CD4-positive, alpha-beta T cell treated with Interleukin-17A for 1 hour (primary cell): Measurements from ENCODE around the gene GFRA3.
"Not testable (repeated sequence)": the region's sequence is repeated elsewhere in the genome, so short reads cannot be mapped to it uniquely, and the experiment has no call there.

Experiments used
- DNase-seq: peaks from one replicate; pipeline ENCODE4 v3.0.0-alpha.2; 2020

Gene GFRA3

GRCh38 chr5:138274189-138274853, at the start of gene GFRA3:
GFRA3 (minus strand) TSS chr5:138274621; CDS start chr5:138274424, 197 bp downstream.
- DNase-seq = no peak

- DNase-seq = not testable (repeated sequence)
These were observed 43.8 kb upstream of the GFRA3 start for GRCh38 chr5:138318211-138318610.

- no peak for DNase-seq
These were observed 41.9 kb upstream of the GFRA3 start for GRCh38 chr5:138316355-138316754.

GRCh38 chr5:138315751-138316278, 41.4 kb upstream of the GFRA3 start:
- DNase-seq = no peak

- no peak for DNase-seq
These were observed 31.4 kb upstream of the GFRA3 start for GRCh38 chr5:138305797-138306196.

GRCh38 chr5:138303372-138303771, 29.0 kb upstream of the GFRA3 start:
- no peak for DNase-seq

- DNase-seq = no peak
These were observed 14.9 kb upstream of the GFRA3 start for GRCh38 chr5:138289296-138289695.

- DNase-seq = no peak
These were observed 12.8 kb upstream of the GFRA3 start for GRCh38 chr5:138287246-138287645.

GRCh38 chr5:138282920-138283742, 8.7 kb upstream of the GFRA3 start:
- DNase-seq = peak; percentile 17

GRCh38 chr5:138280915-138281314, 6.5 kb upstream of the GFRA3 start:
- no peak for DNase-seq

GRCh38 chr5:138276402-138277054, 2.1 kb upstream of the GFRA3 start:
- DNase-seq = no peak

- DNase-seq = no peak
These were observed 1.5 kb upstream of the GFRA3 start for GRCh38 chr5:138275895-138276294.

- DNase-seq = no peak
These were observed 960 bp upstream of the GFRA3 start for GRCh38 chr5:138275379-138275782.

GRCh38 chr5:138273834-138274188, 610 bp downstream of the GFRA3 start:
- no peak for DNase-seq

- DNase-seq = no peak
These were observed 1.7 kb downstream of the GFRA3 start for GRCh38 chr5:138272681-138273080.

GRCh38 chr5:138271281-138271680, 3.1 kb downstream of the GFRA3 start:
- no peak for DNase-seq

- DNase-seq = no peak
These were observed 10.2 kb downstream of the GFRA3 start for GRCh38 chr5:138264183-138264582.

GRCh38 chr5:138263581-138263980, 10.8 kb downstream of the GFRA3 start:
- DNase-seq = no peak

- DNase-seq = no peak
These were observed 15.6 kb downstream of the GFRA3 start for GRCh38 chr5:138258704-138259292.

- no peak for DNase-seq
These were observed 16.8 kb downstream of the GFRA3 start for GRCh38 chr5:138257583-138257982.

- DNase-seq = no peak
These were observed 21.5 kb downstream of the GFRA3 start for GRCh38 chr5:138252944-138253343.

GRCh38 chr5:138247800-138248199, 26.6 kb downstream of the GFRA3 start:
- DNase-seq = not testable (repeated sequence)

- DNase-seq = no peak
These were observed 27.6 kb downstream of the GFRA3 start for GRCh38 chr5:138246822-138247221.
